HepG2 (cell line): ENCODE data around the gene KRT27. TPM values are rescaled to one million over a fixed set of nuclear protein-coding genes. Genes with fewer than 3 reads are reported as not detected.

Experiments
- ATAC-seq: fragments of 200-7000 bp; cut with Tn5 transposase; 3 replicates; pipeline ENCODE4 v1.9.1; 2020; ENCODE audit warnings: mild to moderate bottlenecking, moderate library complexity
- BruUV-seq: library from RNA; stranded (reverse); fragments of 400-500 nt; replicated peaks from 2 replicates; lab custom pipeline; 2021; lab: Mats Ljungman, UMichigan
- CTCF ChIA-PET: fragments of 300-600 bp; formaldehyde crosslinking; extraction: SDS; loops from one replicate; lab custom pipeline; 2021; ENCODE audit warnings: low total read pairs, inconsistent platforms, low intra/inter-chr PET ratio; lab: Yijun Ruan, JAX
- POLR2A ChIA-PET: fragments of 350-600 bp; sonication (Branson Sonifier 250); formaldehyde crosslinking; loops from one replicate; lab custom pipeline; 2020; ENCODE audit warnings: antibody characterized with exemption, inconsistent platforms; lab: Yijun Ruan, JAX
- DNase-seq: peaks from one replicate; pipeline ENCODE4 v3.0.0-alpha.2; 2015; ENCODE audit warnings: low spot score
- FAIRE-seq: peaks from 3 replicates; lab custom pipeline; 2011; peaks lifted over from hg19 to GRCh38; lab: Jason Lieb, UNC
- H2AFZ ChIP-seq: one replicate; pipeline ENCODE4 v1.6.1; 2011; ENCODE audit warnings: low read length, inconsistent platforms
- H3K27ac ChIP-seq: fragments of 300-600 bp; 3 replicates; pipeline ENCODE4 v1.8.0; 2011; ENCODE audit warnings: mixed run types, mild to moderate bottlenecking, mixed read lengths, low read length, inconsistent platforms; ENCODE audit not compliant: insufficient read depth; ENCODE audit errors: extremely low read length
- H3K27me3 ChIP-seq, 2 experiments: fragments of 200-600 bp in 1 of 2; 2 replicates in 1 of 2; 3 replicates in 1 of 2; pipeline versions ENCODE4 v1.6.0 to v1.8.0; 2011; ENCODE audit warnings: low read length in 2 of 2, mild to moderate bottlenecking in 2 of 2, moderate library complexity in 2 of 2, inconsistent platforms in 1 of 2; ENCODE audit not compliant: insufficient read depth in 2 of 2, control insufficient read depth in 1 of 2
- H3K36me3 ChIP-seq, 2 experiments: fragments of 200-600 bp in 1 of 2; replicated peaks in 1 of 2; 2 replicates in 1 of 2; 3 replicates in 1 of 2; pipeline versions ENCODE4 v1.5.1 to v1.8.0; 2011; ENCODE audit warnings: low read length in 2 of 2, inconsistent platforms in 1 of 2; ENCODE audit not compliant: insufficient read depth in 2 of 2, control insufficient read depth in 1 of 2
- H3K4me1 ChIP-seq: 2 replicates; pipeline ENCODE4 v1.5.1; 2012; ENCODE audit warnings: low read length, inconsistent platforms; ENCODE audit not compliant: insufficient read depth
- H3K4me2 ChIP-seq: 2 replicates; pipeline ENCODE4 v1.6.0; 2011; ENCODE audit warnings: low read depth, low read length, inconsistent platforms
- H3K4me3 ChIP-seq, 3 experiments: fragments of 200-600 bp in 1 of 3; sonication (generic), shearing (Covaris generic) in 1 of 3; replicated peaks in 1 of 3; 2 replicates each; pipeline ENCODE4 v1.5.1; 2011 to 2016; ENCODE audit warnings: low read length in 3 of 3, inconsistent platforms in 2 of 3, low read depth in 2 of 3, mild to moderate bottlenecking in 2 of 3, control low read depth in 1 of 3, mixed read lengths in 1 of 3; ENCODE audit not compliant: insufficient read depth in 1 of 3
- H3K79me2 ChIP-seq: one replicate; pipeline ENCODE4 v1.6.1; 2011; ENCODE audit warnings: low read length, inconsistent platforms; ENCODE audit not compliant: insufficient read depth
- H3K9ac ChIP-seq: 2 replicates; pipeline ENCODE4 v1.6.0; 2011; ENCODE audit warnings: mild to moderate bottlenecking, low read depth, low read length, inconsistent platforms; ENCODE audit not compliant: insufficient read depth
- H3K9me3 ChIP-seq: 2 replicates; pipeline ENCODE4 v1.5.1; 2012; ENCODE audit warnings: mild to moderate bottlenecking, low read length
- H4K20me1 ChIP-seq: 2 replicates; pipeline ENCODE4 v1.6.0; 2011; ENCODE audit warnings: inconsistent platforms, mild to moderate bottlenecking, low read length, moderate library complexity; ENCODE audit not compliant: insufficient read depth
- HOMEZ ChIP-seq: IDR thresholded peaks from 2 replicates; pipeline ENCODE4 v1.6.1; 2016; ENCODE audit warnings: low read depth
- SOX13 ChIP-seq, 3 experiments: fragments of 450-650 bp in 1 of 3; sonication (generic) in 1 of 3; formaldehyde crosslinking in 1 of 3; IDR thresholded peaks in 2 of 3; conservative IDR thresholded peaks in 1 of 3; 2 replicates each; pipeline versions ENCODE4 v1.5.0 to v1.6.1; 2016 to 2020; ENCODE audit warnings: antibody characterized with exemption in 1 of 3, mild to moderate bottlenecking in 1 of 3, missing compliant biosample characterization in 1 of 3, missing genetic modification reagents in 1 of 3, moderate library complexity in 1 of 3
- ZNF160 ChIP-seq: sonication (generic); formaldehyde crosslinking; IDR thresholded peaks from 2 replicates; pipeline ENCODE4 v1.8.0; 2022; ENCODE audit warnings: mild to moderate bottlenecking, inconsistent platforms, missing genetic modification reagents
- ZNF317 ChIP-seq: sonication (generic); formaldehyde crosslinking; IDR thresholded peaks from 2 replicates; pipeline ENCODE4 v1.5.0; 2020; ENCODE audit warnings: mild to moderate bottlenecking, missing genetic modification reagents
- WGBS: methylation state at CpG from one replicate; pipeline ENCODE4 v1.1.6; 2017; ENCODE audit warnings: low lambda C conversion rate; 5-methylcytosine and 5-hydroxymethylcytosine counted together
- in situ Hi-C: cut with HindIII; loops from 2 replicates; pipeline ENCODE4 v1.10.0; 2017; ENCODE audit warnings: low pct_unique_long_range_greater_than_20kb; ENCODE audit not compliant: extremely low pct_ligation_motif_present
- intact Hi-C: fragments of 100-400 bp; cut with micrococcal nuclease; formaldehyde crosslinking; loops from one replicate; pipeline ENCODE4 v1.10.0; 2022; ENCODE audit not compliant: unreplicated experiment
- polyA plus RNA-seq, 8 experiments: library from polyadenylated mRNA; depleted of rRNA in 3 of 8; stranded (reverse) in 7 of 8; unstranded in 1 of 8; fragments of >200 nt; fragmentation: Illumina TruSeq in 4 of 8; extraction: Trizol in 4 of 8; gene quantifications; 2 replicates each; pipeline versions ENCODE4 v1.2.1 to v1.2.3, GENCODE V29; 2011 to 2016; ENCODE audit warnings: low read depth in 4 of 8, missing spikeins in 1 of 8, mixed read lengths in 1 of 8; ENCODE audit not compliant: insufficient read depth in 1 of 8
- total RNA-seq, 5 experiments: library from RNA; depleted of rRNA; stranded (reverse); fragments of >200 nt; fragmentation: Illumina TruSeq; extraction: Trizol; gene quantifications; 2 replicates each; pipeline ENCODE4 v1.2.3, GENCODE V29; 2016; ENCODE audit warnings: low read depth in 1 of 5

The KRT27 gene
- total and polyA plus RNA-seq, 2 of the 13 experiments (the other 11 are each of a cell fraction or from before 2014, with no cell fraction given): not detected

DNA sequence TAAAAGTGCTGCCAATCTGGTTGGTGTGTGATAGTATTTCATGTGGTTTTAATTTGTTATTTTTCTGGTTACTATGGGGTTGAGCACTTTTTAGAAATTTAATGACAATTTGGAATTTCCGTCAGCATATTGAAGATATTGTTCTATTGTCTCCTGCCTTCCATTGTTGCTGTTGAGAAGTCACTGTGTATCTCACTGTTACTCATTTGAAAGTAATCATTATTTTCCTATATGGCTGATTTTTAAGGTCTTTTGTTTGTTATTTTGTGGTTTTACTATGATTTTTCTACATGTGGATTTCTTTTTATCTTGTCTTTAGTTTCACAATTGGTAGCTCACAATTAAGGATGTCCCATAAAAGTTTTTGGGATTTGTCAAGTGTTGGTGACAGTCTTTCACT, 18.6 kb downstream of the KRT27 start:
- WGBS: 2% methylated on average over 1 of the region's 1 CpG
- DNase-seq (no peak), ATAC-seq (no peak), FAIRE-seq (no peak)
- H3K9me3 ChIP-seq: peaks cover 48% of the 10 kb centered on the region
- H2AFZ ChIP-seq: no peak overlapping the region
- intact Hi-C loops (no loop called here), in situ Hi-C loops (no loop called here)
- no peaks in the 10 kb centered on the region for H3K4me1 ChIP-seq
- CTCF ChIA-PET: no interaction called here
- H3K4me2 ChIP-seq: no peak overlapping the region
- H3K9ac ChIP-seq: no peak overlapping the region
- POLR2A ChIA-PET: no interaction called here
- H3K27ac ChIP-seq: no peak overlapping the region
- H3K79me2 ChIP-seq: no peaks in the 10 kb centered on the region
- no peak overlapping the region for H3K4me3 ChIP-seq
- no peaks in the 10 kb centered on the region for H4K20me1 ChIP-seq
- no TSS peak for BruUV-seq
- no peak for TF ChIP-seq HOMEZ (CRISPR knock-in tag)
- TF ChIP-seq ZNF317: peak; percentile 97
- H3K27me3 ChIP-seq: no peaks in the 10 kb centered on the region; a peak in 1 of 5 replicates
- no peaks in the 10 kb centered on the region for H3K36me3 ChIP-seq

DNA sequence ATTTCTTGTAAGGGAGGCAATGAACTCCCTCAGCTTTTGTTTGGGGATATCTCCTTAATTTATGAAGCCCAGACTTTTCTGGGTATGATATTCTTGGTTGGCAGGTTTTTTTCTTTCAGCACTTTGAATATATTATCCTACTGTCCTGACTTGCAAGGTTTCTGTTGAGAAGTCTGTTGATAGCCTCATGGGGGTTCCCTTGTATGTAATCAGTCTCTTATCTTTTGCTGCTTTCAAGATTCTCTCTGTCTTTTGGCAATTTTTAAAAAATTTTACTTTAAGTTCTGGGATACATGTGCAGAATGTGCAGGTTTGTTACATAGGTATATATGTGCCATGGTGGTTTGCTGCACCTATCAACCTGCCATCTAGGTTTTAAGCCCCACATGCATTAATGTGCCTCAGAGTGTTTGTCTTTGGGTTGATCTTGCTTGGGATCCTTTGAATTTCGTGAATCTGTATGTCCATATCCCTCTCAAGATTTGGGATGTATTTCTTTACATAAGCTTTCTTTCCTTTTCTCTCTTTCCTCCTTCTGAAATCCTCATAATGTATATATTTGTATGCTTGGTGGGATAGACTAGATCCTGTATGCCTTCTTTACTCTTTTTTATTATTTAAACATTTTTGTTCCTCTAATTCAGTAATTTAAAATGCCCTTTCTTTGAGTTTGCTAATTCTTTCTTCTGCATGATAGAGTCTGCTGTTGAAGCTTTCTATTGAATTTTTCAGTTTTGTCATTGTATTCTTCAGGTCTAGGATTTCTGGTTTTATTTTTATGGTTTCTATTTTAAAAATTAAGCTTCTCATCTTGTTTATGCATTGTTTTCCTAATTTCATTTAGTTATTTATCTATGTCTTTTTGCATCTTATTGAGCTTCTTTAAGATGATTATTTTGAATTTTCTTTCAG, 22.0 kb downstream of the KRT27 start:
- Histone ChIP-seq H3K27ac (no peak overlapping the region), H3K9ac (no peak overlapping the region), H2AFZ (no peak overlapping the region), H3K9me3 (peaks cover 48% of the 10 kb centered on the region), H4K20me1 (no peaks in the 10 kb centered on the region), H3K4me1 (no peaks in the 10 kb centered on the region), H3K4me2 (no peak overlapping the region), H3K4me3 (no peak overlapping the region), H3K36me3 (no peaks in the 10 kb centered on the region), H3K27me3 (no peaks in the 10 kb centered on the region), H3K79me2 (no peaks in the 10 kb centered on the region)
- TF ChIP-seq SOX13 (IDR thresholded peaks at IDR 0.05) (no peak), SOX13 (CRISPR knock-in tag; conservative IDR thresholded peaks at IDR 0.05 in 1 of 2, IDR thresholded peaks at IDR 0.05 in 1 of 2) (no peak), ZNF160 (CRISPR knock-in tag) (peak; percentile 99)
- in situ Hi-C loops: no loop called here
- ATAC-seq (no peak), DNase-seq (no peak), FAIRE-seq (no peak)
- WGBS: 0% methylated on average over 1 of the region's 1 CpG
- no TSS peak for BruUV-seq
- intact Hi-C loops: no loop called here
- CTCF ChIA-PET: no interaction called here
- POLR2A ChIA-PET: no interaction called here
